Naive thymus-derived CD4-positive, alpha-beta T cell (primary cell): Measurements from ENCODE around the gene ILK. TPM values are rescaled to one million over a fixed set of nuclear protein-coding genes. Genes with fewer than 3 reads are reported as not detected.

Experiments used
- ATAC-seq: fragments of 150-1000 bp; cut with Tn5 transposase; 2 replicates; pipeline ENCODE4 v1.10.0; 2021; ENCODE audit warnings: mild to moderate bottlenecking, moderate library complexity
- CTCF ChIA-PET: fragments of 350-600 bp; sonication (Branson Sonifier 250); formaldehyde crosslinking; loops from one replicate; lab custom pipeline; 2021; ENCODE audit warnings: antibody characterized with exemption; lab: Charles Lee
- POLR2A ChIA-PET: fragments of 350-600 bp; sonication (Branson Sonifier 250); formaldehyde crosslinking; loops from one replicate; lab custom pipeline; 2021; ENCODE audit warnings: antibody characterized with exemption, inconsistent platforms; lab: Charles Lee
- DNase-seq, 9 donors: peaks; one replicate each; pipeline versions ENCODE4 v3.0.0 to v3.0.0-alpha.2; 2020 to 2022; ENCODE audit warnings: mixed read lengths in 1 of 9
- H3K27ac ChIP-seq: one replicate; pipeline ENCODE4 v1.7.0; 2013; ENCODE audit warnings: mild to moderate bottlenecking, low read depth, low read length, moderate library complexity
- H3K27me3 ChIP-seq, 2 donors: one replicate each; pipeline ENCODE4 v1.7.0; 2013; ENCODE audit warnings: low read length in 2 of 2, mild to moderate bottlenecking in 2 of 2, moderate library complexity in 2 of 2; ENCODE audit not compliant: control insufficient read depth in 2 of 2, insufficient read depth in 2 of 2
- H3K36me3 ChIP-seq, 3 experiments: 1 replicate in 2 of 3; 2 replicates in 1 of 3; pipeline ENCODE4 v1.7.0; 2013; ENCODE audit warnings: low read length in 3 of 3, mild to moderate bottlenecking in 3 of 3, moderate library complexity in 1 of 3; ENCODE audit not compliant: insufficient read depth in 3 of 3, control insufficient read depth in 2 of 3
- H3K4me1 ChIP-seq, 2 donors: one replicate each; pipeline ENCODE4 v1.7.0; 2013; ENCODE audit warnings: low read length in 2 of 2, mild to moderate bottlenecking in 2 of 2, moderate library complexity in 1 of 2; ENCODE audit not compliant: control insufficient read depth in 2 of 2, insufficient read depth in 2 of 2
- H3K4me3 ChIP-seq: 2 replicates; pipeline ENCODE4 v1.7.0; 2013; ENCODE audit warnings: mild to moderate bottlenecking, low read length
- H3K9me3 ChIP-seq, 3 experiments: 1 replicate in 2 of 3; 2 replicates in 1 of 3; pipeline ENCODE4 v1.7.0; 2013; ENCODE audit warnings: low read length in 3 of 3; ENCODE audit not compliant: control insufficient read depth in 2 of 3
- H3K27ac Mint-ChIP-seq, 9 donors: one replicate each; pipeline ENCODE4 v1.8.0; 2020 to 2022; ENCODE audit warnings: mixed read lengths in 9 of 9, mild to moderate bottlenecking in 8 of 9, moderate library complexity in 5 of 9, inconsistent platforms in 2 of 9
- H3K27me3 Mint-ChIP-seq, 5 donors: one replicate each; pipeline ENCODE4 v1.8.0; 2021 to 2022; ENCODE audit warnings: mixed read lengths in 5 of 5, mild to moderate bottlenecking in 1 of 5
- H3K36me3 Mint-ChIP-seq, 5 donors: one replicate each; pipeline ENCODE4 v1.8.0; 2020 to 2022; ENCODE audit warnings: mixed read lengths in 5 of 5, mild to moderate bottlenecking in 3 of 5, inconsistent platforms in 1 of 5
- H3K4me1 Mint-ChIP-seq, 7 donors: one replicate each; pipeline ENCODE4 v1.8.0; 2020 to 2022; ENCODE audit warnings: mixed read lengths in 7 of 7, mild to moderate bottlenecking in 3 of 7, inconsistent platforms in 1 of 7
- H3K4me3 Mint-ChIP-seq, 10 donors: one replicate each; pipeline ENCODE4 v1.8.0; 2020 to 2022; ENCODE audit warnings: mild to moderate bottlenecking in 10 of 10, mixed read lengths in 10 of 10, moderate library complexity in 6 of 10, inconsistent platforms in 2 of 10
- H3K9me3 Mint-ChIP-seq, 11 donors: one replicate each; pipeline ENCODE4 v1.8.0; 2020 to 2022; ENCODE audit warnings: mixed read lengths in 11 of 11, mild to moderate bottlenecking in 4 of 11, inconsistent platforms in 1 of 11, moderate library complexity in 1 of 11
- intact Hi-C, 2 donors: fragments of 100-400 bp; cut with micrococcal nuclease; formaldehyde crosslinking; loops; one replicate each; pipeline ENCODE4 v1.15.1; 2023
- polyA plus RNA-seq, 2 donors: library from polyadenylated mRNA; unstranded; fragments of 300-500 nt; fragmentation: Illumina TruSeq; gene quantifications; one replicate each; pipeline ENCODE4 v1.2.3, GENCODE V29; 2021
- total RNA-seq, 6 experiments: library from RNA in 5 of 6; stranded (reverse) in 5 of 6; gene quantifications; 1 replicate in 5 of 6; 2 replicates in 1 of 6; pipeline ENCODE4 v1.2.3 and lab custom pipeline; 2021 to 2026

Gene ILK
- total and polyA plus RNA-seq, 7 experiments from 2014 or later, result 34.4 to 165 (median 79.7) TPM

GRCh38 chr11:6647836-6648235, 44.3 kb downstream of the ILK start:
- Mint-ChIP-seq H3K27ac (no peak overlapping the region), H3K27me3 (no peaks in the 10 kb centered on the region), H3K9me3 (no peaks in the 10 kb centered on the region), H3K36me3 (no peaks in the 10 kb centered on the region), H3K4me1 (no peaks in the 10 kb centered on the region), H3K4me3 (no peak overlapping the region)
- intact Hi-C loops, result loop anchor here in 1 of 2 donors (1.0 to 2.0 kb wide), 6 partner anchors 7 to 36 kb away; partner anchors contain the start of genes DCHS1, MRPL17, TAF10 and TPP1
- peak overlapping the region; percentile 72 for H3K27ac ChIP-seq
- CTCF ChIA-PET, result interaction anchor here (1.2 to 2.6 kb wide), 3 partner anchors 20 to 108 kb away, joined by 4 to 16 read pairs (median 7); partner anchors contain the start of gene MRPL17
- no peak overlapping the region for H3K4me3 ChIP-seq
- H3K27me3 ChIP-seq, result no peaks in the 10 kb centered on the region
- peaks cover 21 to 50% of the 10 kb centered on the region in 2 donors for H3K4me1 ChIP-seq
- POLR2A ChIA-PET, result interaction anchor here (1.0 to 6.0 kb wide), 12 partner anchors 8 to 234 kb away, joined by 3 to 57 read pairs (median 4); partner anchors contain the start of genes DCHS1, MRPL17, TAF10 and TPP1
- H3K9me3 ChIP-seq, result no peaks in the 10 kb centered on the region
- H3K36me3 ChIP-seq, result no peaks in the 10 kb centered on the region
- no peak for DNase-seq
- no peak for ATAC-seq

- Histone ChIP-seq H3K27ac (peak overlapping the region; percentile 72), H3K4me3 (no peak overlapping the region), H3K4me1 (peaks cover 21 to 50% of the 10 kb centered on the region in 2 donors), H3K9me3 (no peaks in the 10 kb centered on the region), H3K36me3 (no peaks in the 10 kb centered on the region), H3K27me3 (no peaks in the 10 kb centered on the region)
- ATAC-seq (no peak), DNase-seq (no peak)
- no peak overlapping the region for H3K4me3 Mint-ChIP-seq
- no peaks in the 10 kb centered on the region for H3K4me1 Mint-ChIP-seq
- intact Hi-C loops, result no loop called here
- no peak overlapping the region for H3K27ac Mint-ChIP-seq
- ChIA-PET CTCF (interaction anchor here (0.9 to 2.6 kb wide), 6 partner anchors 10 to 107 kb away, joined by 3 to 16 read pairs (median 6); partner anchors contain the start of genes MRPL17 and TPP1), POLR2A (interaction anchor here (0.7 to 6.0 kb wide), 13 partner anchors 11 to 230 kb away, joined by 3 to 57 read pairs (median 4); partner anchors contain the start of genes APBB1, TAF10 and TPP1)
- H3K27me3 Mint-ChIP-seq, result no peaks in the 10 kb centered on the region
- no peaks in the 10 kb centered on the region for H3K36me3 Mint-ChIP-seq
- no peaks in the 10 kb centered on the region for H3K9me3 Mint-ChIP-seq
Measured at GRCh38 chr11:6648501-6648900, 44.9 kb downstream of the ILK start.

GRCh38 chr11:6650104-6650503, 46.5 kb downstream of the ILK start:
- Histone ChIP-seq H3K4me3 (no peak overlapping the region), H3K36me3 (no peaks in the 10 kb centered on the region), H3K9me3 (no peaks in the 10 kb centered on the region), H3K27ac (no peak overlapping the region), H3K4me1 (peaks cover 21 to 56% of the 10 kb centered on the region in 2 donors), H3K27me3 (no peaks in the 10 kb centered on the region)
- intact Hi-C loops, result loop anchor here in 1 of 2 donors (5.0 kb wide), 1 partner anchor 33 kb away; the partner anchor contains the start of gene TPP1
- Mint-ChIP-seq H3K4me3 (no peak overlapping the region), H3K36me3 (no peaks in the 10 kb centered on the region), H3K27me3 (no peaks in the 10 kb centered on the region), H3K27ac (no peak overlapping the region), H3K4me1 (no peaks in the 10 kb centered on the region), H3K9me3 (no peaks in the 10 kb centered on the region)
- DNase-seq (no peak), ATAC-seq (no peak)
- ChIA-PET POLR2A (interaction anchor here (0.8 to 6.0 kb wide), 9 partner anchors 9 to 250 kb away, joined by 3 to 57 read pairs (median 7); partner anchors contain the start of genes TAF10 and TPP1), CTCF (interaction anchor here (0.6 to 1.0 kb wide), 2 partner anchors 12 to 29 kb away, joined by 3 to 4 read pairs; no protein-coding TSS in a partner anchor)

GRCh38 chr11:6650980-6651379, 47.4 kb downstream of the ILK start:
- DNase-seq (no peak), ATAC-seq (no peak)
- intact Hi-C loops, result loop anchor here in 1 of 2 donors (5.0 kb wide), 1 partner anchor 34 kb away; the partner anchor contains the start of gene TPP1
- Histone ChIP-seq H3K4me3 (no peak overlapping the region), H3K36me3 (no peaks in the 10 kb centered on the region), H3K9me3 (no peaks in the 10 kb centered on the region), H3K4me1 (peaks cover 16 to 48% of the 10 kb centered on the region in 2 donors), H3K27ac (no peak overlapping the region), H3K27me3 (no peaks in the 10 kb centered on the region)
- Mint-ChIP-seq H3K36me3 (peaks cover 0 to 1% (median 0%) of the 10 kb centered on the region in 5 donors), H3K9me3 (no peaks in the 10 kb centered on the region), H3K27ac (no peak overlapping the region), H3K4me3 (no peak overlapping the region), H3K4me1 (peaks cover 0 to 2% (median under 1%) of the 10 kb centered on the region in 7 donors), H3K27me3 (peaks cover 0 to 2% (median 0%) of the 10 kb centered on the region in 5 donors)
- POLR2A ChIA-PET, result interaction anchor here (0.9 to 6.0 kb wide), 5 partner anchors 8 to 39 kb away, joined by 3 to 57 read pairs (median 9); partner anchors contain the start of genes TAF10 and TPP1
- CTCF ChIA-PET, result no interaction called here

- Histone ChIP-seq H3K36me3 (no peaks in the 10 kb centered on the region), H3K9me3 (no peaks in the 10 kb centered on the region), H3K4me1 (peaks cover 4 to 40% of the 10 kb centered on the region in 2 donors), H3K27me3 (no peaks in the 10 kb centered on the region), H3K27ac (peak overlapping the region; percentile 38), H3K4me3 (no peak overlapping the region)
- Mint-ChIP-seq H3K27me3 (peaks cover 0 to 14% (median 0%) of the 10 kb centered on the region in 5 donors), H3K27ac (no peak overlapping the region), H3K36me3 (peaks cover 0 to 3% (median 0%) of the 10 kb centered on the region in 5 donors), H3K4me3 (no peak overlapping the region), H3K9me3 (no peaks in the 10 kb centered on the region), H3K4me1 (peaks cover 5 to 11% (median 7%) of the 10 kb centered on the region in 7 donors)
- ATAC-seq (no peak), DNase-seq (no peak)
- POLR2A ChIA-PET, result interaction anchor here (0.9 to 2.7 kb wide), 8 partner anchors 10 to 49 kb away, joined by 3 to 9 read pairs (median 4); partner anchors contain the start of genes MRPL17 and TPP1
- CTCF ChIA-PET, result interaction anchor here (1.0 kb wide), 1 partner anchor 16 kb away, joined by 4 read pairs; no protein-coding TSS in a partner anchor
- intact Hi-C loops, result loop anchor here in 1 of 2 donors (2.0 to 5.0 kb wide), 2 partner anchors 15 to 35 kb away; partner anchors contain the start of gene TPP1
Measured at GRCh38 chr11:6652182-6652581, 48.6 kb downstream of the ILK start.

GRCh38 chr11:6653097-6653496, 49.5 kb downstream of the ILK start:
- no peaks in the 10 kb centered on the region for H3K9me3 Mint-ChIP-seq
- intact Hi-C loops, result loop anchor here in 1 of 2 donors (2.0 to 5.0 kb wide), 2 partner anchors 14 to 36 kb away; partner anchors contain the start of gene TPP1
- H3K27me3 Mint-ChIP-seq, result peaks cover 0 to 16% (median 0%) of the 10 kb centered on the region in 5 donors
- Histone ChIP-seq H3K9me3 (no peaks in the 10 kb centered on the region), H3K36me3 (no peaks in the 10 kb centered on the region), H3K4me1 (peaks cover 0 to 31% of the 10 kb centered on the region in 2 donors), H3K4me3 (no peak overlapping the region), H3K27ac (peak overlapping the region; percentile 22), H3K27me3 (no peaks in the 10 kb centered on the region)
- ChIA-PET CTCF (no interaction called here), POLR2A (interaction anchor here (1.2 to 2.7 kb wide), 7 partner anchors 11 to 40 kb away, joined by 4 to 8 read pairs (median 6); partner anchors contain the start of gene MRPL17)
- peaks cover 5 to 11% (median 7%) of the 10 kb centered on the region in 7 donors for H3K4me1 Mint-ChIP-seq
- no peak overlapping the region for H3K27ac Mint-ChIP-seq
- no peak for DNase-seq
- ATAC-seq, result no peak
- peaks cover 0 to 3% (median 0%) of the 10 kb centered on the region in 5 donors for H3K36me3 Mint-ChIP-seq
- no peak overlapping the region for H3K4me3 Mint-ChIP-seq
